IMR-90 (cell line): ENCODE measurements around the gene HNRNPUL1. TPM values are rescaled to one million over a fixed set of nuclear protein-coding genes. Genes with fewer than 3 reads are reported as not detected.

Experiments used
- ATAC-seq: fragments of 200-7000 bp; cut with Tn5 transposase; 2 replicates; pipeline ENCODE4 v1.9.1; 2020; ENCODE audit warnings: low read depth, mild to moderate bottlenecking, moderate library complexity
- BruUV-seq: library from RNA; stranded (reverse); fragments of 400-500 nt; replicated peaks from 2 replicates; lab custom pipeline; 2021; lab: Mats Ljungman, UMichigan
- CTCF ChIA-PET: fragments of 300-600 bp; formaldehyde crosslinking; extraction: SDS; loops from one replicate; lab custom pipeline; 2021; ENCODE audit warnings: antibody characterized with exemption; lab: Yijun Ruan, JAX
- POLR2A ChIA-PET: fragments of 300-600 bp; sonication (Branson Sonifier 250); formaldehyde crosslinking; loops from one replicate; lab custom pipeline; 2022; ENCODE audit warnings: antibody characterized with exemption; ENCODE audit not compliant: unreplicated experiment; lab: Charles Lee
- DNase-seq: peaks from one replicate; pipeline ENCODE4 v3.0.0; 2013
- H2AFZ ChIP-seq: replicated peaks from 2 replicates; pipeline ENCODE3; 2013; ENCODE audit warnings: low read length, mild to moderate bottlenecking; ENCODE audit not compliant: poor library complexity
- H2AK5ac ChIP-seq: 2 replicates; pipeline ENCODE4 v1.6.1; 2013; ENCODE audit warnings: low read depth, low read length, inconsistent platforms
- H2AK9ac ChIP-seq: replicated peaks from 2 replicates; pipeline ENCODE3; 2013; ENCODE audit warnings: mild to moderate bottlenecking, low read depth, low read length, moderate library complexity; ENCODE audit not compliant: poor library complexity
- H2BK120ac ChIP-seq: 2 replicates; pipeline ENCODE4 v1.6.1; 2013; ENCODE audit warnings: low read depth, low read length, inconsistent platforms
- H2BK15ac ChIP-seq: 3 replicates; pipeline ENCODE4 v1.6.1; 2013; ENCODE audit warnings: low read depth, low read length, inconsistent platforms
- H2BK20ac ChIP-seq: 2 replicates; pipeline ENCODE4 v1.6.1; 2013; ENCODE audit warnings: low read depth, mild to moderate bottlenecking, inconsistent platforms, low read length, moderate library complexity
- H2BK5ac ChIP-seq: 2 replicates; pipeline ENCODE4 v1.6.1; 2013; ENCODE audit warnings: mild to moderate bottlenecking, low read depth, low read length, inconsistent platforms; ENCODE audit not compliant: poor library complexity, severe bottlenecking
- H3K14ac ChIP-seq: replicated peaks from 2 replicates; pipeline ENCODE4 v1.6.1; 2013; ENCODE audit warnings: low read depth, low read length, inconsistent platforms
- H3K18ac ChIP-seq: 2 replicates; pipeline ENCODE4 v1.6.1; 2013; ENCODE audit warnings: low read depth, low read length, control low read depth
- H3K23ac ChIP-seq: 2 replicates; pipeline ENCODE4 v1.6.1; 2013; ENCODE audit warnings: low read depth, low read length, inconsistent platforms
- H3K27ac ChIP-seq: 2 replicates; pipeline ENCODE4 v1.5.1; 2013; ENCODE audit warnings: mild to moderate bottlenecking, control low read depth, low read length; ENCODE audit not compliant: insufficient read depth
- H3K27me3 ChIP-seq: 2 replicates; pipeline ENCODE4 v1.6.1; 2013; ENCODE audit warnings: low read length; ENCODE audit not compliant: control insufficient read depth, insufficient read depth
- H3K36me3 ChIP-seq: 2 replicates; pipeline ENCODE4 v1.6.1; 2013; ENCODE audit warnings: low read length, mixed read lengths; ENCODE audit not compliant: control insufficient read depth, insufficient read depth
- H3K4ac ChIP-seq: 2 replicates; pipeline ENCODE4 v1.6.1; 2013; ENCODE audit warnings: low read depth, low read length, inconsistent platforms
- H3K4me1 ChIP-seq: 2 replicates; pipeline ENCODE4 v1.6.1; 2013; ENCODE audit warnings: low read length, mixed read lengths; ENCODE audit not compliant: control insufficient read depth, insufficient read depth
- H3K4me2 ChIP-seq: 2 replicates; pipeline ENCODE4 v1.6.1; 2013; ENCODE audit warnings: low read depth, mild to moderate bottlenecking, control low read depth, low read length, moderate library complexity
- H3K4me3 ChIP-seq: 2 replicates; pipeline ENCODE4 v1.5.1; 2013; ENCODE audit warnings: low read depth, mild to moderate bottlenecking, control low read depth, low read length, moderate library complexity; ENCODE audit not compliant: insufficient read depth
- H3K56ac ChIP-seq: 2 replicates; pipeline ENCODE4 v1.6.1; 2013; ENCODE audit warnings: low read length, inconsistent platforms; ENCODE audit not compliant: insufficient read depth; ENCODE audit errors: extremely low read depth
- H3K79me1 ChIP-seq, 2 experiments: 2 replicates each; pipeline ENCODE4 v1.6.1; 2013; ENCODE audit warnings: low read length in 2 of 2, inconsistent platforms in 1 of 2, low read depth in 1 of 2
- H3K9ac ChIP-seq: 2 replicates; pipeline ENCODE4 v1.6.1; 2013; ENCODE audit warnings: low read depth, low read length, control low read depth
- H3K9me1 ChIP-seq: 2 replicates; pipeline ENCODE4 v1.6.1; 2013; ENCODE audit warnings: low read length, inconsistent platforms; ENCODE audit not compliant: insufficient read depth
- H3K9me3 ChIP-seq: 2 replicates; pipeline ENCODE4 v1.6.1; 2013; ENCODE audit warnings: low read length; ENCODE audit not compliant: control insufficient read depth, insufficient read depth
- H4K20me1 ChIP-seq: 2 replicates; pipeline ENCODE4 v1.6.1; 2013; ENCODE audit warnings: low read length, inconsistent platforms; ENCODE audit not compliant: insufficient read depth
- H4K5ac ChIP-seq: 2 replicates; pipeline ENCODE4 v1.6.1; 2013; ENCODE audit warnings: mild to moderate bottlenecking, low read depth, low read length, control low read depth
- H4K8ac ChIP-seq, 2 experiments: 2 replicates each; pipeline ENCODE4 v1.6.1; 2013; ENCODE audit warnings: low read depth in 2 of 2, low read length in 2 of 2, control low read depth in 1 of 2, inconsistent platforms in 1 of 2
- H4K91ac ChIP-seq: 2 replicates; pipeline ENCODE4 v1.6.1; 2013; ENCODE audit warnings: low read depth, low read length, inconsistent platforms; ENCODE audit not compliant: insufficient read depth
- BHLHE40 ChIP-seq: fragments of 150-350 bp; IDR thresholded peaks from 2 replicates; pipeline ENCODE4 v1.6.1; 2016; ENCODE audit warnings: mild to moderate bottlenecking, low read depth, low read length
- ELK1 ChIP-seq: fragments of 150-350 bp; IDR thresholded peaks from 2 replicates; pipeline ENCODE4 v1.6.1; 2016; ENCODE audit warnings: low read depth, mild to moderate bottlenecking, low read length, moderate library complexity, borderline replicate concordance
- MAFK ChIP-seq: IDR thresholded peaks from 2 replicates; pipeline ENCODE4 v1.6.1; 2012; ENCODE audit warnings: low read depth, low read length, improper control_type of control experiment
- POLR2A ChIP-seq: IDR thresholded peaks from 2 replicates; pipeline ENCODE4 v1.6.1; 2012; ENCODE audit warnings: mild to moderate bottlenecking, low read depth, low read length
- RFX5 ChIP-seq: IDR thresholded peaks from 2 replicates; pipeline ENCODE4 v1.8.0; 2012; ENCODE audit warnings: low read depth, mild to moderate bottlenecking, low read length, moderate library complexity
- USF2 ChIP-seq: fragments of 150-350 bp; IDR thresholded peaks from 2 replicates; pipeline ENCODE4 v1.6.1; 2017; ENCODE audit warnings: mild to moderate bottlenecking, antibody characterized with exemption, low read length, low read depth
- WGBS, 2 experiments: methylation state at CpG; one replicate each; pipeline versions ENCODE4 v1.1.5 to v1.1.7; 2013; ENCODE audit warnings: missing lambda C conversion rate in 2 of 2; ENCODE audit not compliant: insufficient read length in 1 of 2; ENCODE audit errors: extremely low coverage in 2 of 2; 5-methylcytosine and 5-hydroxymethylcytosine counted together
- dilution Hi-C: fragments of 300-500 bp; cut with HindIII; formaldehyde crosslinking; loops from one replicate; pipeline ENCODE4 v1.14.3; 2018; ENCODE audit warnings: low sequenced_read_pairs; ENCODE audit not compliant: unreplicated experiment
- in situ Hi-C: fragments of 300-500 bp; cut with MboI; formaldehyde crosslinking; loops from 3 replicates; pipeline ENCODE4 v1.14.3; 2019; ENCODE audit warnings: low sequenced_read_pairs, inconsistent platforms, mixed read lengths
- intact Hi-C: fragments of 100-400 bp; cut with micrococcal nuclease; formaldehyde crosslinking; loops from 2 replicates; pipeline ENCODE4 v1.10.0; 2022
- polyA plus RNA-seq, 3 experiments: library from polyadenylated mRNA; depleted of rRNA; stranded (reverse); fragments of >200 nt; gene quantifications; 2 replicates each; pipeline ENCODE4 v1.2.3, GENCODE V29; 2012; ENCODE audit warnings: low replicate concordance in 1 of 3
- total RNA-seq: library from RNA; depleted of rRNA; stranded (reverse); fragments of >200 nt; gene quantifications from 2 replicates; pipeline ENCODE4 v1.2.3, GENCODE V29; 2012

The HNRNPUL1 gene
- total and polyA plus RNA-seq, 2 of the 4 experiments (the other 2 are of a cell fraction): 50.7 to 67.3 TPM

- Histone ChIP-seq H4K91ac (no peak overlapping the region), H3K4me3 (no peak overlapping the region), H3K56ac (no peak overlapping the region), H4K5ac (no peak overlapping the region), H2BK15ac (no peak overlapping the region), H3K14ac (no peak overlapping the region), H3K4ac (no peak overlapping the region), H3K23ac (no peak overlapping the region), H3K36me3 (peaks cover 85% of the 10 kb centered on the region), H3K9me1 (no peaks in the 10 kb centered on the region), H2AK9ac (no peak overlapping the region), H2BK20ac (no peak overlapping the region), H3K27me3 (no peaks in the 10 kb centered on the region), H2AFZ (no peak overlapping the region), H3K4me2 (no peak overlapping the region), H2BK120ac (no peak overlapping the region), H2AK5ac (no peak overlapping the region), H3K9me3 (no peaks in the 10 kb centered on the region), H4K8ac (no peak overlapping the region), H2BK5ac (no peak overlapping the region), H3K27ac (no peak overlapping the region), H3K79me1 (peaks cover 49 to 64% of the 10 kb centered on the region in 2 experiments), H3K9ac (no peak overlapping the region), H3K4me1 (no peaks in the 10 kb centered on the region), H3K18ac (no peak overlapping the region), H4K20me1 (peaks cover 17% of the 10 kb centered on the region)
- BruUV-seq: no TSS peak
- no peak for ATAC-seq
- in situ Hi-C loops (loop anchor here (25.0 kb wide), 1 partner anchor 613 kb away; no protein-coding TSS in a partner anchor), intact Hi-C loops (no loop called here), dilution Hi-C loops (no loop called here)
- WGBS, 2 experiments: 93% methylated on average over 3 of the region's 5 CpGs; no CpG with 5 or more reads in 1 of the 2 experiments
- TF ChIP-seq BHLHE40 (no peak), USF2 (no peak), RFX5 (no peak), MAFK (no peak), POLR2A (no peak), ELK1 (no peak)
- ChIA-PET POLR2A (no interaction called here), CTCF (interaction anchor here (1.0 kb wide), 1 partner anchor 11 kb away, joined by 3 read pairs; no protein-coding TSS in a partner anchor)
- DNase-seq: no peak
These were observed 10.6 kb downstream of the HNRNPUL1 start for GRCh38 chr19:41274802-41275201.
